ENCODE results near the gene HEPN1.

- TF ChIP-seq GATA3 (IDR thresholded peaks at IDR 0.05; ENCODE audit: low read depth, low read length) (no peak), GATA2 (IDR thresholded peaks at IDR 0.05; ENCODE audit: low read depth, low read length) (no peak)
Measured at GRCh38 chr11:124918950-124919349, at the start of gene HEPN1.

Measured in SH-SY5Y (cell line).